PC-3 (cell line): ENCODE results near the gene TAS2R46.

Source experiments
- CTCF ChIP-seq: fragments of 300-600 bp; sonication (generic); conservative IDR thresholded peaks from 2 replicates; pipeline ENCODE4 v1.5.1; 2017; ENCODE audit warnings: antibody characterized with exemption, low read depth, mild to moderate bottlenecking, low read length
- EZH2 ChIP-seq: fragments of 300-600 bp; sonication (generic); IDR thresholded peaks from one replicate; pipeline ENCODE4 v1.6.1; 2017; ENCODE audit warnings: antibody characterized with exemption, mild to moderate bottlenecking, low read length; ENCODE audit not compliant: unreplicated experiment
- EZH2phosphoT487 ChIP-seq: fragments of 300-600 bp; sonication (generic); IDR thresholded peaks from 2 replicates; pipeline ENCODE4 v1.6.1; 2018; ENCODE audit warnings: mild to moderate bottlenecking, antibody characterized with exemption, low read length, borderline replicate concordance

DNA sequence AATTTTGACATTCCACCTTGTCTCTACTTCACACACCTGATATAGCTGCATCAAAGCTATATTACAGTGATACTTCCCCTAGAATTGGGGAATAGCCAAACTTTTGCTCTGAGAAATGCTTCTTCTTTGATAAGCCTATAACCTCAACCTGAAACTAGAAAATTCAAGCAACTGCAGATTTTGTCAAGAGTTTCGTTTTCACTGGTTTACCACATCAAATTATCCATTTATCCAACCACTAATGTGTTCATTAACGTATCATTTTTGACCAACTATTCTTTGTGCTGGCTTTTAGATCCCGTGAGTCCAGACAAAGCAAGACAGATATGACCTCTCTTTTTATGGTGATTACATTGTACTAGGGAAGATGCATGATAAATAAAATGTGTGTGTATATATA, 13.5 kb upstream of the TAS2R46 start:
- no peak for TF ChIP-seq EZH2
- no peak for TF ChIP-seq CTCF
- TF ChIP-seq EZH2phosphoT487 = no peak
